Activated T-helper 1 cell treated with anti-CD3 and anti-CD28 coated beads, Interleukin-12 subunit alpha, Interleukin-12 subunit beta, Interleukin-2, Interleukin-4 antibody, amounts not matched to agents 30 ng/mL and 10 ng/mL and 1 ng/mL, durations not matched to agents 14 hours and 24 hours and 36 hours (primary cell): ENCODE data around the gene RPAP2. TPM values are rescaled to one million over a fixed set of nuclear protein-coding genes. Genes with fewer than 3 reads are reported as not detected.

Source experiments
- DNase-seq: peaks from one replicate; pipeline ENCODE4 v3.0.0; 2021; ENCODE audit warnings: low spot score
- H3K27ac Mint-ChIP-seq: one replicate; pipeline ENCODE4 v1.8.0; 2021; ENCODE audit warnings: mild to moderate bottlenecking, mixed read lengths
- H3K27me3 Mint-ChIP-seq: one replicate; pipeline ENCODE4 v1.8.0; 2022; ENCODE audit warnings: mild to moderate bottlenecking, moderate library complexity, mixed read lengths; ENCODE audit not compliant: insufficient read depth
- H3K36me3 Mint-ChIP-seq: one replicate; pipeline ENCODE4 v1.8.0; 2021; ENCODE audit warnings: low read depth, mixed read lengths
- H3K4me1 Mint-ChIP-seq: one replicate; pipeline ENCODE4 v1.8.0; 2021; ENCODE audit warnings: low read depth, mixed read lengths
- H3K4me3 Mint-ChIP-seq: one replicate; pipeline ENCODE4 v1.8.0; 2021; ENCODE audit warnings: mild to moderate bottlenecking, moderate library complexity, mixed read lengths
- H3K9me3 Mint-ChIP-seq: one replicate; pipeline ENCODE4 v1.8.0; 2021; ENCODE audit warnings: mixed read lengths
- intact Hi-C: fragments of 100-400 bp; cut with micrococcal nuclease; formaldehyde crosslinking; loops from one replicate; pipeline ENCODE4 v1.15.1; 2024
- total RNA-seq: library from RNA; stranded (reverse); gene quantifications from 2 replicates; pipeline ENCODE4 v1.2.3, GENCODE V29; 2022

Gene RPAP2
- total RNA-seq, 1 donor from 2014 or later: 42.0 TPM

GRCh38 chr1:92444351-92444750 is 145.5 kb downstream of the RPAP2 start:
- no peak for DNase-seq
- no peak overlapping the region for H3K4me3 Mint-ChIP-seq
- peaks cover 2% of the 10 kb centered on the region for H3K27me3 Mint-ChIP-seq
- H3K27ac Mint-ChIP-seq: no peak overlapping the region
- no peaks in the 10 kb centered on the region for H3K36me3 Mint-ChIP-seq
- H3K9me3 Mint-ChIP-seq: no peaks in the 10 kb centered on the region
- H3K4me1 Mint-ChIP-seq: peaks cover 19% of the 10 kb centered on the region
- intact Hi-C loops: no loop called here

GRCh38 chr1:92445865-92446264 is 147.0 kb downstream of the RPAP2 start:
- H3K36me3 Mint-ChIP-seq: no peaks in the 10 kb centered on the region
- peaks cover 7% of the 10 kb centered on the region for H3K9me3 Mint-ChIP-seq
- no peak overlapping the region for H3K4me3 Mint-ChIP-seq
- H3K4me1 Mint-ChIP-seq: peaks cover 15% of the 10 kb centered on the region
- intact Hi-C loops: no loop called here
- peaks cover 2% of the 10 kb centered on the region for H3K27me3 Mint-ChIP-seq
- DNase-seq: no peak
- H3K27ac Mint-ChIP-seq: no peak overlapping the region

GRCh38 chr1:92446546-92446945 is 147.7 kb downstream of the RPAP2 start:
- peaks cover 15% of the 10 kb centered on the region for H3K4me1 Mint-ChIP-seq
- H3K27me3 Mint-ChIP-seq: peaks cover 2% of the 10 kb centered on the region
- H3K4me3 Mint-ChIP-seq: no peak overlapping the region
- intact Hi-C loops: no loop called here
- no peaks in the 10 kb centered on the region for H3K36me3 Mint-ChIP-seq
- no peak overlapping the region for H3K27ac Mint-ChIP-seq
- peaks cover 7% of the 10 kb centered on the region for H3K9me3 Mint-ChIP-seq
- DNase-seq: no peak

GRCh38 chr1:92447033-92447681 is 148.3 kb downstream of the RPAP2 start:
- peaks cover 7% of the 10 kb centered on the region for H3K9me3 Mint-ChIP-seq
- H3K27me3 Mint-ChIP-seq: peaks cover 2% of the 10 kb centered on the region
- H3K4me3 Mint-ChIP-seq: no peak overlapping the region
- intact Hi-C loops: no loop called here
- no peak for DNase-seq
- no peak overlapping the region for H3K27ac Mint-ChIP-seq
- no peaks in the 10 kb centered on the region for H3K36me3 Mint-ChIP-seq
- peaks cover 15% of the 10 kb centered on the region for H3K4me1 Mint-ChIP-seq

GRCh38 chr1:92447976-92448375 is 149.1 kb downstream of the RPAP2 start:
- Mint-ChIP-seq H3K9me3 (peaks cover 7% of the 10 kb centered on the region), H3K4me3 (no peak overlapping the region), H3K27me3 (peaks cover 2% of the 10 kb centered on the region), H3K4me1 (peaks cover 15% of the 10 kb centered on the region), H3K36me3 (no peaks in the 10 kb centered on the region), H3K27ac (no peak overlapping the region)
- no peak for DNase-seq
- intact Hi-C loops: no loop called here

Other genes with a start within 250 kb of the RPAP2 start
- gene SETSIP, start 223.6 kb upstream of the RPAP2 start, total RNA-seq: not detected in 2 replicates
- 0.91 and 1.0 TPM in 2 replicates for gene BTBD8, start 218.7 kb upstream of the RPAP2 start, total RNA-seq
- gene C1orf146, start 81.1 kb upstream of the RPAP2 start, total RNA-seq: not detected in 2 replicates
- 29.2 and 29.7 TPM in 2 replicates for gene GLMN, start 72 bp upstream of the RPAP2 start, total RNA-seq
- 95.7 and 103 TPM in 2 replicates for gene GFI1, start 187.9 kb downstream of the RPAP2 start, total RNA-seq